Smooth muscle cell (in vitro differentiated cells): ENCODE measurements around the gene IWS1. TPM values are rescaled to one million over a fixed set of nuclear protein-coding genes. Genes with fewer than 3 reads are reported as not detected.

Experiments used
- DNase-seq: peaks from one replicate; lab custom pipeline; 2025; ENCODE audit not compliant: unreplicated experiment; lab: John Stamatoyannopoulos, UW
- H2AFZ ChIP-seq: fragments of 200-600 bp; sonication (generic); 2 replicates; pipeline ENCODE4 v1.6.0; 2016; ENCODE audit warnings: antibody characterized with exemption, low read depth, mild to moderate bottlenecking
- H3F3A ChIP-seq: fragments of 200-600 bp; sonication (generic); 2 replicates; pipeline ENCODE4 v1.6.0; 2017; ENCODE audit warnings: antibody characterized with exemption, low read depth
- H3K27ac ChIP-seq: fragments of 200-600 bp; sonication (generic); 2 replicates; pipeline ENCODE4 v1.5.1; 2016; ENCODE audit warnings: low read depth, mild to moderate bottlenecking
- H3K27me3 ChIP-seq: fragments of 200-600 bp; sonication (generic); 2 replicates; pipeline ENCODE4 v1.6.1; 2016; ENCODE audit warnings: low read depth, mild to moderate bottlenecking
- H3K36me3 ChIP-seq: fragments of 200-600 bp; sonication (generic); 2 replicates; pipeline ENCODE4 v1.5.1; 2016; ENCODE audit warnings: low read depth
- H3K4me1 ChIP-seq: fragments of 200-600 bp; sonication (generic); 2 replicates; pipeline ENCODE4 v1.5.1; 2016; ENCODE audit warnings: low read depth
- H3K4me2 ChIP-seq: fragments of 200-600 bp; sonication (generic); 2 replicates; pipeline ENCODE4 v1.6.0; 2016; ENCODE audit warnings: mild to moderate bottlenecking
- H3K4me3 ChIP-seq: fragments of 200-600 bp; sonication (generic); 2 replicates; pipeline ENCODE4 v1.5.1; 2016; ENCODE audit warnings: mild to moderate bottlenecking
- H3K79me2 ChIP-seq: fragments of 200-600 bp; sonication (generic); 2 replicates; pipeline ENCODE4 v1.6.0; 2016; ENCODE audit warnings: low read depth, mild to moderate bottlenecking
- H3K9ac ChIP-seq: fragments of 200-600 bp; sonication (generic); 2 replicates; pipeline ENCODE4 v1.6.0; 2016; ENCODE audit warnings: low read depth
- H3K9me3 ChIP-seq: fragments of 200-600 bp; sonication (generic); replicated peaks from 2 replicates; pipeline ENCODE4 v1.5.1; 2016; ENCODE audit warnings: low read depth
- H4K20me1 ChIP-seq: fragments of 200-600 bp; sonication (generic); 2 replicates; pipeline ENCODE4 v1.6.0; 2016; ENCODE audit warnings: low read depth
- WGBS: methylation state at CpG from one replicate; pipeline ENCODE4 v1.1.7; 2016; ENCODE audit warnings: low lambda C conversion rate; 5-methylcytosine and 5-hydroxymethylcytosine counted together
- polyA plus RNA-seq: library from polyadenylated mRNA; unstranded; fragments of >200 nt; fragmentation: Nextera tagmentation; extraction: Ambion mirVana; gene quantifications from 2 replicates; pipeline ENCODE4 v1.2.1, GENCODE V29; 2016
- total RNA-seq: library from RNA; depleted of rRNA; stranded (reverse); fragments of >200 nt; gene quantifications from 2 replicates; pipeline ENCODE4 v1.2.3, GENCODE V29; 2014
- TF ChIP-seq, protein P1 (sequence below): fragments of 200-600 bp; sonication (generic); IDR thresholded peaks from 2 replicates; pipeline ENCODE4 v1.5.1; 2017; ENCODE audit warnings: borderline replicate concordance, mild to moderate bottlenecking, antibody characterized with exemption; ENCODE audit not compliant: insufficient read depth, poor library complexity, severe bottlenecking

The IWS1 gene
- total and polyA plus RNA-seq, 2 experiments from 2014 or later = 31.2 to 36.1 TPM

DNA sequence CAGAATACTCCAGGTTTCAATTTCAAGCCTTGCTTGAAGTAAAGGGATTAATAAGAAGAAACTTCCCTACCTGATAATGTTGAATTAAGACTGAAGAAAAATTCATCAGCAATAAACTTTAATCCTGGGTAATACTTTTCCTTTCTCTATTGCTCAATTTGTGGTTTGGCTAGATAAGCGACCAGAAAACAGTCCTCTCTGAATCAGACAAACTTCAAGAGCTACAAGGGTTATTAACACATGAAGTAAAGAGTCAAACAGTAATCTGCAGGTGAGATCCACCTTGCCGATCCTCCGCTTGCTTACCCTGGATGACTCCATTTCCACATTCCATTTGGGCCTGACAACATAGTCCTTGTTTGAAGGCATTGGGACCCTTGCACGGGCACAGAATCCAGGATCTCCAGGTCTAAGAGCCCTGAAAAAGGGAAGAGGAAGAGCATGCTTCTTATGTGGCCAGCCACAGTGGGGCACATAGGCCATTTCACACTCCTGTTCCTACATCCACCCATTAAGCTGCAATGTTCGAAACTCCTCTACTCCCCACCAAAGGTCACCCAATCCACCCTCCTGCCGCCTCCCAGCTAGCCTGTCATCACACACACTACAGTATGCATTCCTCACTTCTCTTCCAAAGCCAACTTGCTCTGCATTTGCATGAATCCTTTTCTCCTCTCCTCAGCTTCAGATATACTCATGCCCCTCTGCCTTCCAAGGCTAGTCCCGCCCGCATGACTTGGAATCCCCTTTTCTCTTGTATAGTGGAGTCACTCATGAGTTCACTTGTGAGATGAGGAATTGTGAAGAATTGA, 39.8 kb downstream of the IWS1 start:
- Histone ChIP-seq H3K9me3 (no peaks in the 10 kb centered on the region), H2AFZ (no peak overlapping the region), H3K9ac (no peak overlapping the region), H3F3A (peaks cover 3% of the 10 kb centered on the region), H3K4me3 (no peak overlapping the region), H3K79me2 (no peaks in the 10 kb centered on the region), H3K4me2 (no peak overlapping the region), H3K27me3 (no peaks in the 10 kb centered on the region), H3K36me3 (peaks cover 27% of the 10 kb centered on the region), H3K4me1 (no peaks in the 10 kb centered on the region), H3K27ac (no peak overlapping the region), H4K20me1 (peaks cover 44% of the 10 kb centered on the region)
- 89% methylated on average over 8 of the region's 8 CpGs for WGBS
- TF ChIP-seq, protein P1, sequence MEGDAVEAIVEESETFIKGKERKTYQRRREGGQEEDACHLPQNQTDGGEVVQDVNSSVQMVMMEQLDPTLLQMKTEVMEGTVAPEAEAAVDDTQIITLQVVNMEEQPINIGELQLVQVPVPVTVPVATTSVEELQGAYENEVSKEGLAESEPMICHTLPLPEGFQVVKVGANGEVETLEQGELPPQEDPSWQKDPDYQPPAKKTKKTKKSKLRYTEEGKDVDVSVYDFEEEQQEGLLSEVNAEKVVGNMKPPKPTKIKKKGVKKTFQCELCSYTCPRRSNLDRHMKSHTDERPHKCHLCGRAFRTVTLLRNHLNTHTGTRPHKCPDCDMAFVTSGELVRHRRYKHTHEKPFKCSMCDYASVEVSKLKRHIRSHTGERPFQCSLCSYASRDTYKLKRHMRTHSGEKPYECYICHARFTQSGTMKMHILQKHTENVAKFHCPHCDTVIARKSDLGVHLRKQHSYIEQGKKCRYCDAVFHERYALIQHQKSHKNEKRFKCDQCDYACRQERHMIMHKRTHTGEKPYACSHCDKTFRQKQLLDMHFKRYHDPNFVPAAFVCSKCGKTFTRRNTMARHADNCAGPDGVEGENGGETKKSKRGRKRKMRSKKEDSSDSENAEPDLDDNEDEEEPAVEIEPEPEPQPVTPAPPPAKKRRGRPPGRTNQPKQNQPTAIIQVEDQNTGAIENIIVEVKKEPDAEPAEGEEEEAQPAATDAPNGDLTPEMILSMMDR = no peak
- no peak for DNase-seq

- whole genome bisulfite sequencing = 89% methylated on average over 5 of the region's 5 CpGs
- Histone ChIP-seq H3K27me3 (no peaks in the 10 kb centered on the region), H4K20me1 (peaks cover 40% of the 10 kb centered on the region), H3K4me2 (no peak overlapping the region), H3K27ac (no peak overlapping the region), H3K4me1 (no peaks in the 10 kb centered on the region), H2AFZ (no peak overlapping the region), H3K9me3 (no peaks in the 10 kb centered on the region), H3F3A (peaks cover 3% of the 10 kb centered on the region), H3K36me3 (peaks cover 23% of the 10 kb centered on the region), H3K9ac (no peak overlapping the region), H3K79me2 (no peaks in the 10 kb centered on the region), H3K4me3 (no peak overlapping the region)
- DNase-seq = no peak
- TF ChIP-seq, protein P1 = no peak
Measured at GRCh38 chr2:127485694-127486071, 40.6 kb downstream of the IWS1 start.

- no peak for DNase-seq
- H3K36me3 ChIP-seq = peaks cover 22% of the 10 kb centered on the region
- H3K27me3 ChIP-seq = no peaks in the 10 kb centered on the region
- WGBS = 98% methylated on average over 5 of the region's 5 CpGs
- no peak overlapping the region for H3K4me2 ChIP-seq
- H3K9ac ChIP-seq = no peak overlapping the region
- no peaks in the 10 kb centered on the region for H3K9me3 ChIP-seq
- peaks cover 3% of the 10 kb centered on the region for H3F3A ChIP-seq
- TF ChIP-seq, protein P1 = no peak
- no peaks in the 10 kb centered on the region for H3K79me2 ChIP-seq
- H4K20me1 ChIP-seq = peaks cover 35% of the 10 kb centered on the region
- no peak overlapping the region for H3K27ac ChIP-seq
- no peak overlapping the region for H2AFZ ChIP-seq
- no peaks in the 10 kb centered on the region for H3K4me1 ChIP-seq
- H3K4me3 ChIP-seq = no peak overlapping the region
Measured at GRCh38 chr2:127485051-127485693, 41.1 kb downstream of the IWS1 start.

- Histone ChIP-seq H3K27ac (no peak overlapping the region), H4K20me1 (peaks cover 36% of the 10 kb centered on the region), H3K36me3 (peaks cover 7% of the 10 kb centered on the region), H3K79me2 (no peaks in the 10 kb centered on the region), H2AFZ (no peak overlapping the region), H3F3A (peaks cover 3% of the 10 kb centered on the region), H3K27me3 (no peaks in the 10 kb centered on the region), H3K4me1 (peaks cover 4% of the 10 kb centered on the region), H3K9me3 (no peaks in the 10 kb centered on the region), H3K4me3 (no peak overlapping the region), H3K9ac (no peak overlapping the region), H3K4me2 (no peak overlapping the region)
- no peak for DNase-seq
- TF ChIP-seq, protein P1 = no peak
- WGBS = 47% methylated on average over 2 of the region's 2 CpGs
Measured at GRCh38 chr2:127482031-127482430, 44.3 kb downstream of the IWS1 start.
